Transverse colon (tissue), 4 donors: ENCODE data around the gene CRYZ. TPM values are rescaled to one million over a fixed set of nuclear protein-coding genes. Genes with fewer than 3 reads are reported as not detected.

ENCODE experiments used
- DNase-seq: peaks from one replicate; pipeline ENCODE4 v3.0.0-alpha.2; 2019
- H3K27ac ChIP-seq, 4 donors: fragments of 200-600 bp; sonication (generic); 2 replicates each; pipeline ENCODE4 v1.5.1; 2016 to 2018; ENCODE audit warnings: inconsistent platforms in 4 of 4
- H3K27me3 ChIP-seq: fragments of 200-600 bp; sonication (generic); 2 replicates; pipeline ENCODE4 v1.5.1; 2017; ENCODE audit warnings: inconsistent platforms
- H3K36me3 ChIP-seq, 4 donors: fragments of 200-600 bp; sonication (generic); 2 replicates each; pipeline ENCODE4 v1.5.1; 2017 to 2019; ENCODE audit warnings: inconsistent platforms in 4 of 4
- H3K4me1 ChIP-seq, 4 donors: fragments of 200-600 bp; sonication (generic); 2 replicates each; pipeline ENCODE4 v1.5.1; 2017 to 2020; ENCODE audit warnings: inconsistent platforms in 4 of 4
- H3K4me3 ChIP-seq, 4 donors: fragments of 200-600 bp; sonication (generic); 1 replicate in 1 of 4; 2 replicates in 3 of 4; pipeline versions ENCODE4 v1.5.1 to v1.6.1; 2017 to 2019; ENCODE audit warnings: inconsistent platforms in 4 of 4
- H3K9me3 ChIP-seq, 2 donors: fragments of 200-600 bp; sonication (generic); 2 replicates each; pipeline ENCODE4 v1.5.1; 2017 to 2019; ENCODE audit warnings: inconsistent platforms in 2 of 2
- EP300 ChIP-seq: sonication (generic); formaldehyde crosslinking; IDR thresholded peaks from one replicate; pipeline ENCODE4 v1.6.1; 2017; ENCODE audit warnings: antibody characterized with exemption, low read depth
- POLR2A ChIP-seq: fragments of 450-650 bp; IDR thresholded peaks from one replicate; pipeline ENCODE4 v1.6.1; 2016; ENCODE audit warnings: antibody characterized with exemption, mild to moderate bottlenecking, moderate library complexity
- POLR2AphosphoS5 ChIP-seq, 3 donors: sonication (generic); formaldehyde crosslinking; IDR thresholded peaks; one replicate each; pipeline ENCODE4 v1.6.1; 2016; ENCODE audit warnings: antibody characterized with exemption in 3 of 3
- WGBS, 2 donors: methylation state at CpG; one replicate each; pipeline ENCODE4 v1.1.5; 2018; ENCODE audit warnings: low coverage in 1 of 2; 5-methylcytosine and 5-hydroxymethylcytosine counted together
- in situ Hi-C, 4 donors: fragments of 200-750 bp; cut with MboI; loops; one replicate each; pipeline versions ENCODE4 v1.15.0 to v1.15.1; 2017; ENCODE audit warnings: low sequenced_read_pairs in 3 of 4, low pct_ligation_motif_present in 1 of 4, low pct_unique_long_range_greater_than_20kb in 1 of 4
- intact Hi-C: fragments of 100-400 bp; cut with DNase I; formaldehyde crosslinking; loops from one replicate; pipeline ENCODE4 v1.15.1; 2023; ENCODE audit warnings: low total_unique reads
- total RNA-seq, 4 donors: library from RNA; depleted of rRNA; stranded (reverse); fragments of >200 nt; gene quantifications; one replicate each; pipeline ENCODE4 v1.1.0, GENCODE V29; 2016
- TF ChIP-seq, protein P1 (sequence below), 5 experiments: fragments of 200-600 bp in 3 of 5; fragments of 450-650 bp in 2 of 5; sonication (generic) in 3 of 5; IDR thresholded peaks; 1 replicate in 2 of 5; 2 replicates in 3 of 5; pipeline ENCODE4 v1.5.1; 2016 to 2017; ENCODE audit warnings: antibody characterized with exemption in 5 of 5, inconsistent platforms in 3 of 5, mild to moderate bottlenecking in 2 of 5, moderate library complexity in 1 of 5

Gene CRYZ
- total RNA-seq, 4 donors from 2014 or later, result 1.5 to 22.7 (median 14.0) TPM

DNA sequence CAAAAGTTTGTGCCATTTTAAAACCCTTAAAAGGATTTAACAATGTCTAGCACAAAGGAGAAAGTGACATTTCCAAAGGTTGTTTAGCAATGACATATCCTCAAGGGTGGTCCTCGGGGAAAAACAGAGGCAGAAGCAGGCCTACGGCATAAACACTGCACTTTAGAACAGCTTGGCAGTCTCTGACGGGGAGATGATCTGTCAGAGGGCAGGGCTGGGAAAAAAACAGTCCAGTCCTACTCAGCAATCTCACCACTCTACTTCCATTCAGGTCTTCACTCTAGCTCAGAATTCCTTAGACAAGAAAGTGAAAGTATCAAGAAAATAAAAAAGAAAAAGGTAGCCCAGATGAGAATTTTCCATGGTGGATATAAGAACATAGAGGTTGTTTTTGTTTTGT lies 4.1 kb downstream of the CRYZ start:
- no peak for DNase-seq
- in situ Hi-C loops (no loop called here), intact Hi-C loops (no loop called here)
- H3K9me3 ChIP-seq, result no peaks in the 10 kb centered on the region
- H3K36me3 ChIP-seq, result peaks cover 0 to 2% (median 0%) of the 10 kb centered on the region in 4 donors
- WGBS, 2 donors, result 84 to 88% methylated on average over 3 of the region's 3 CpGs
- peaks cover 8 to 20% (median 15%) of the 10 kb centered on the region in 4 donors for H3K4me1 ChIP-seq
- H3K27ac ChIP-seq, result no peak overlapping the region
- no peaks in the 10 kb centered on the region for H3K27me3 ChIP-seq
- no peak for TF ChIP-seq POLR2AphosphoS5 (IDR thresholded peaks at IDR 0.05)
- TF ChIP-seq EP300, result no peak
- H3K4me3 ChIP-seq, result no peak overlapping the region

DNA sequence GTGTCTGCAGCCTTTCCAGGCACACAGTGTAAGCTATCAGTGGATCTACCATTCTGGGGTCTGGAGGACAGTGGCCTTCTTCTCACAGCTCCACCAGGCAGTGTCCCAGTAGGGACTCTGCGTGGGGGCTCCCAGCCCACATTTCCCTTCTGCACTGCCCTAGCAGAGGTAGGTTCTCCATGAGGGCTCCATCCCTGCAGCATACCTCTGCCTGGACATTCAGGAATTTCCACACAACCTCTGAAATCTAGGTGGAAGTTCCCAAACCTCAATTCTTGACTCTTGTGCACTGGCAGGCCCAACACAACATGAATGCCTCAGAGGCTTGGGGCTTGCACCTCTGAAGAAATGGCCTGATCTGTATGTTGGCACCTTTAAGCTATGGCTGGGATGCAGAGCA lies 6.8 kb downstream of the CRYZ start:
- Histone ChIP-seq H3K27me3 (no peaks in the 10 kb centered on the region), H3K4me3 (no peak overlapping the region), H3K9me3 (no peaks in the 10 kb centered on the region), H3K36me3 (peaks cover 0 to 17% (median 8%) of the 10 kb centered on the region in 4 donors), H3K27ac (no peak overlapping the region), H3K4me1 (peaks cover 0 to 5% (median 2%) of the 10 kb centered on the region in 4 donors)
- in situ Hi-C loops (no loop called here), intact Hi-C loops (no loop called here)
- TF ChIP-seq POLR2A (no peak), EP300 (no peak), POLR2AphosphoS5 (IDR thresholded peaks at IDR 0.05) (no peak)
- TF ChIP-seq, protein P1, sequence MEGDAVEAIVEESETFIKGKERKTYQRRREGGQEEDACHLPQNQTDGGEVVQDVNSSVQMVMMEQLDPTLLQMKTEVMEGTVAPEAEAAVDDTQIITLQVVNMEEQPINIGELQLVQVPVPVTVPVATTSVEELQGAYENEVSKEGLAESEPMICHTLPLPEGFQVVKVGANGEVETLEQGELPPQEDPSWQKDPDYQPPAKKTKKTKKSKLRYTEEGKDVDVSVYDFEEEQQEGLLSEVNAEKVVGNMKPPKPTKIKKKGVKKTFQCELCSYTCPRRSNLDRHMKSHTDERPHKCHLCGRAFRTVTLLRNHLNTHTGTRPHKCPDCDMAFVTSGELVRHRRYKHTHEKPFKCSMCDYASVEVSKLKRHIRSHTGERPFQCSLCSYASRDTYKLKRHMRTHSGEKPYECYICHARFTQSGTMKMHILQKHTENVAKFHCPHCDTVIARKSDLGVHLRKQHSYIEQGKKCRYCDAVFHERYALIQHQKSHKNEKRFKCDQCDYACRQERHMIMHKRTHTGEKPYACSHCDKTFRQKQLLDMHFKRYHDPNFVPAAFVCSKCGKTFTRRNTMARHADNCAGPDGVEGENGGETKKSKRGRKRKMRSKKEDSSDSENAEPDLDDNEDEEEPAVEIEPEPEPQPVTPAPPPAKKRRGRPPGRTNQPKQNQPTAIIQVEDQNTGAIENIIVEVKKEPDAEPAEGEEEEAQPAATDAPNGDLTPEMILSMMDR (IDR thresholded peaks at IDR 0.05), result no peak
- WGBS, 2 donors, result 100% methylated on average over 1 of the region's 1 CpG; no CpG with 5 or more reads in 1 of the 2 donors
- DNase-seq, result no peak

DNA sequence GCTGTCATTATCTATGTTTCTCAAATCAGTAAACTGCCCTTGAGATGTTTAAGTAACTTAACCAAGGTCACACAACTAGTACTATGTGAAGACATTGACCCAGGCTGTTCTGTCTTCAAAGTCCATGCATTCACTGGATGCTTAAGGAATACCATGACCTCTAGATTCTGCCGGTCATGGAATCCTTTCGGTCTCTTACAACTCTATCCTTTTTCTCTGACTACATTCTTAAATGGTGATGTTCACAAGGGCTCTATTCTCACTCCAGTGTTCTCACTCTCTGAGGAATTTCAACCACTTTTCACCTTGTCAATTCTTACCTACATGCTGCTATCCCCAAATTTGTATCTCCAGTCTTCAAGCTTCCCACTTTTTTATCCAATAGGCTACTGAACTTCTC lies 15.2 kb downstream of the CRYZ start:
- WGBS, 2 donors, result 95% methylated on average over 2 of the region's 2 CpGs
- no peak for DNase-seq
- Histone ChIP-seq H3K9me3 (no peaks in the 10 kb centered on the region), H3K4me3 (no peak overlapping the region), H3K27ac (no peak overlapping the region), H3K36me3 (peaks cover 0 to 28% (median 8%) of the 10 kb centered on the region in 4 donors), H3K27me3 (no peaks in the 10 kb centered on the region), H3K4me1 (peaks cover 0 to 7% (median 3%) of the 10 kb centered on the region in 4 donors)
- in situ Hi-C loops, result no loop called here
- intact Hi-C loops, result no loop called here
- TF ChIP-seq, protein P1 (IDR thresholded peaks at IDR 0.05), result no peak
- TF ChIP-seq POLR2A, result no peak
- TF ChIP-seq POLR2AphosphoS5 (IDR thresholded peaks at IDR 0.05), result no peak
- no peak for TF ChIP-seq EP300

DNA sequence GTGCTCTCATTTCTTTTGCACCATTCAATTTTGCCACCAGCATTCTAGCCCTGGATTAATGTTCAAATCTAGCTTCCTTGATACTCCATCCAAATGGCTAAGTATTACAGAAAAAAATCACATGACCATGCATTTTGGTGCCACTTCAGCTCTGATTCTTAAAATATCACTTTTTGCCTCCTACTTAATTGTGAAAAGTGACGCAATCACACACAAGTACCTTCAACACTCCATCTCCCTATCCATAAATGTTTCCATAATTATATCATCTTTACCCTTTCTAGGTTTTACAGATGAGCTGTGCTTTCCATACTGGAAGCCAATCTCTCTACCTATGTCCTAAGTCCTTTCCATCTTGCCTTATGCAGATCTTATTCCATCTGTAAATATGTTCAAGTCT lies 16.0 kb downstream of the CRYZ start:
- no peaks in the 10 kb centered on the region for H3K9me3 ChIP-seq
- 90 to 100% methylated on average over 1 of the region's 1 CpG for WGBS, 2 donors
- H3K27ac ChIP-seq, result no peak overlapping the region
- H3K36me3 ChIP-seq, result peaks cover 0 to 21% (median 4%) of the 10 kb centered on the region in 4 donors
- peaks cover 0 to 7% (median 3%) of the 10 kb centered on the region in 4 donors for H3K4me1 ChIP-seq
- no peaks in the 10 kb centered on the region for H3K27me3 ChIP-seq
- in situ Hi-C loops, result no loop called here
- no peak for DNase-seq
- intact Hi-C loops, result no loop called here
- H3K4me3 ChIP-seq, result no peak overlapping the region
- no peak for TF ChIP-seq EP300
- no peak for TF ChIP-seq POLR2A
- TF ChIP-seq, protein P1 (IDR thresholded peaks at IDR 0.05), result no peak
- TF ChIP-seq POLR2AphosphoS5 (IDR thresholded peaks at IDR 0.05), result no peak

DNA sequence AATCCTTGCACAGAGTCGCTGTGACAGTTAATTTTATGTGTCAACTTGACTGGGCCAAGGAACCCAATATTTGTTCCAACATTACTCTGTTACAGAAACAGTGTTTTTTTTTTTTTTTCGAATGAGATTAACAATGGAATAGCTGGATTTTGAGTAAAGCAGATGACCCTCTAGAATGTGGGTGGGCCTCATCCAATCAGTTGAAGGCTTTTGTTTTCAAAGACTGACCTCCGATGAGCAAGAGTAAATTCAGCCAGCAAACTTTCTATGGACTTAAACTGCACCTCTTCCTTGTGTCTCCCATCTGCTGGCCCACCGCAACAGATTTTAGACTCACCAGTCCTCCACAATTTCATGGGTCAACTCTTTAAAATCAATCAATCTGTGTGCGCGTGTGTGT lies 17.0 kb downstream of the CRYZ start:
- TF ChIP-seq, protein P1 (IDR thresholded peaks at IDR 0.05), result no peak
- TF ChIP-seq POLR2A (no peak), POLR2AphosphoS5 (IDR thresholded peaks at IDR 0.05) (no peak), EP300 (no peak)
- no peak overlapping the region for H3K27ac ChIP-seq
- WGBS, 2 donors, result 80 to 93% methylated on average over 5 to 6 of the region's 6 CpGs
- H3K4me3 ChIP-seq, result no peak overlapping the region
- no peaks in the 10 kb centered on the region for H3K9me3 ChIP-seq
- intact Hi-C loops (no loop called here), in situ Hi-C loops (no loop called here)
- DNase-seq, result no peak
- H3K4me1 ChIP-seq, result peaks cover 0 to 7% (median 3%) of the 10 kb centered on the region in 4 donors
- H3K27me3 ChIP-seq, result no peaks in the 10 kb centered on the region
- peaks cover 0 to 14% (median 0%) of the 10 kb centered on the region in 4 donors for H3K36me3 ChIP-seq
